ENCODE results near the gene RAB11FIP3. TPM values are rescaled to one million over a fixed set of nuclear protein-coding genes. Genes with fewer than 3 reads are reported as not detected.
"Not testable (repeated sequence)": the region's sequence is repeated elsewhere in the genome, so short reads cannot be mapped to it uniquely, and the experiment has no call there.

The RAB11FIP3 gene
- total and polyA plus RNA-seq, 8 donors = 22.0 to 67.4 (median 33.2) TPM

DNA sequence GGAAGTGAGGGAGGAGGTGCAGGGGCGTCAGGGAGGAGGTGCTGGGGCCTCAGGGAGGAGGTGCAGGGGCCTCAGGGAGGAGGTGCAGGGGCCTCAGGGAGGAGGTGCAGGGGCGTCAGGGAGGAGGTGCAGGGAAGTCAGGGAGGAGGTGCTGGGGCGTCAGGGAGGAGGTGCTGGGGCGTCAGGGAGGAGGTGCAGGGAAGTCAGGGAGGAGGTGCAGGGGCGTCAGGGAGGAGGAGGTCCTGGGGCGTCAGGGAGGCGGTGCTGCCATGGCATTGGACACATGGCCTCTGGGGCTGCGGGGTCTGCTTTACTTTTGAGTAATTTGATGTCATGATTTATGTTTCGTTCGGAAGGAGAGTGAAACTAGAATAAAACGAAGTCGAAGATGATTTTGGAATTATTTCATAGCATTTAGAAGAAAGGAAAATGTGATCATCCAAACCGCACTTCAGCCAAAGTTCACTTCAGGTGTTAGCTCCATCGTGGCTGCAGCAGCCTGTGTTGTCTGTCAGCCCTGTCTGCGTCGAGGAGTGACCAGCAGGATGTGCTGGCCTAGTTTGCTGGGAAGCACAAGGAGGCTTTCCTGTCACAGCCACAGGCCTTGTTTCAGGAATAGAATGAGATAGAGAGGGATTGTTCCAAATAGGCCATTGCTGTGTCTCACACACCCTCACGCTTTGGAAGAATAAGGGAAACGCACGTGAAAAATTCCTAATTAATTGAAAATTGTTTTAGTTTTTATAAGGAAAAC is 42.8 kb downstream of the RAB11FIP3 start:
- no peaks in the 10 kb centered on the region for H3K27me3 ChIP-seq
- H3K36me3 ChIP-seq = peaks cover 0 to 4% (median 0%) of the 10 kb centered on the region in 3 donors
- no peak overlapping the region for H3K27ac ChIP-seq
- intact Hi-C loops (cut with DNase I) = no loop called here
- WGBS, 2 donors = 81 to 87% methylated on average over 19 of the region's 19 CpGs
- ATAC-seq (no peak), DNase-seq (no peak), FAIRE-seq (no peak)
- no peaks in the 10 kb centered on the region for H3K9me3 ChIP-seq
- no peaks in the 10 kb centered on the region for H3K4me1 ChIP-seq
- no peak overlapping the region for H3K4me3 ChIP-seq
- TF ChIP-seq, protein P1, sequence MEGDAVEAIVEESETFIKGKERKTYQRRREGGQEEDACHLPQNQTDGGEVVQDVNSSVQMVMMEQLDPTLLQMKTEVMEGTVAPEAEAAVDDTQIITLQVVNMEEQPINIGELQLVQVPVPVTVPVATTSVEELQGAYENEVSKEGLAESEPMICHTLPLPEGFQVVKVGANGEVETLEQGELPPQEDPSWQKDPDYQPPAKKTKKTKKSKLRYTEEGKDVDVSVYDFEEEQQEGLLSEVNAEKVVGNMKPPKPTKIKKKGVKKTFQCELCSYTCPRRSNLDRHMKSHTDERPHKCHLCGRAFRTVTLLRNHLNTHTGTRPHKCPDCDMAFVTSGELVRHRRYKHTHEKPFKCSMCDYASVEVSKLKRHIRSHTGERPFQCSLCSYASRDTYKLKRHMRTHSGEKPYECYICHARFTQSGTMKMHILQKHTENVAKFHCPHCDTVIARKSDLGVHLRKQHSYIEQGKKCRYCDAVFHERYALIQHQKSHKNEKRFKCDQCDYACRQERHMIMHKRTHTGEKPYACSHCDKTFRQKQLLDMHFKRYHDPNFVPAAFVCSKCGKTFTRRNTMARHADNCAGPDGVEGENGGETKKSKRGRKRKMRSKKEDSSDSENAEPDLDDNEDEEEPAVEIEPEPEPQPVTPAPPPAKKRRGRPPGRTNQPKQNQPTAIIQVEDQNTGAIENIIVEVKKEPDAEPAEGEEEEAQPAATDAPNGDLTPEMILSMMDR (IDR thresholded peaks at IDR 0.05) = no peak

DNA sequence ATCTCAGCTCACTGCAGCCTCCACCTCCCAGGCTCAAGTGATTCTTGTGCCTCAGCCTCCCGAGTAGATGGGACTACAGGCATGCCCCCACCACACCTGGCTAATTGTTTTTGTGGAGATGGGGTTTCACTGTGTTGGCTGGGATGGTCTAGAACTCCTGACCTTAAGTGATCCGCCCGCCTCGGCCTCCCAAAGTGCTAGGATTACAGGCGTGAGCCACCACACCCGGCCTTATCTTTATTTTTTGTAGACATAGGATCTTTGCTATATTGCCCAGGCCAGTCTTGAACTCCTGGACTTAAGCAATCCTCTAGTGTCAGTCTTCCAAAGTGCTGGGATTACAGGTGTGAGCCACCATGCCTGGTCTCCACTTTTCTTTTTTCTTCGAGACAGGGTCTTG is 44.0 kb downstream of the RAB11FIP3 start:
- intact Hi-C loops (cut with DNase I) = not testable (repeated sequence)

DNA sequence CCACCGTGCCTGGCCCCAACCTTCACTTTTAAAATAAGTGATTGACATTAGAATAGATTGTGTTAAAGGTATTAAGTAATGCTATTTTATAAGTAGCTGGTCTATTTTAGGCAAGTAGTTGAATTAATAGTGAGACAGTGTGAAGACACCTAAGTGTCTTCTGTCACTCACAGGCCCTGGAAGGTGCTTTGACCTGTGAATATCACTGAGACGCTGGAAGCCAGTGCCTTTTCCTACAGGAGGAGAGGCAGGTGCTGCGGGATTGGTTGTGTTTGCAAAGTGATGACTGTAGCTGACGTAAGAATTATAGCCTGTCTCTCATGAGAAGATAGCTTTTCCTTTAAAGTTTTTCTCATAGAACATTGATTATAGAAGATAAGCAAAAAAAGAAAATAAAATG is 45.0 kb downstream of the RAB11FIP3 start:
- ATAC-seq = no peak
- no peak for DNase-seq
- H3K9me3 ChIP-seq = no peaks in the 10 kb centered on the region
- no peak for FAIRE-seq
- 77% methylated on average over 4 of the region's 4 CpGs for WGBS, 2 donors
- no peaks in the 10 kb centered on the region for H3K4me1 ChIP-seq
- TF ChIP-seq, protein P1 (IDR thresholded peaks at IDR 0.05) = no peak
- intact Hi-C loops (cut with DNase I) = no loop called here
- no peaks in the 10 kb centered on the region for H3K27me3 ChIP-seq
- H3K4me3 ChIP-seq = no peak overlapping the region
- H3K27ac ChIP-seq = no peak overlapping the region
- peaks cover 0 to 4% (median 0%) of the 10 kb centered on the region in 3 donors for H3K36me3 ChIP-seq

More for the DNA sequence above, 44.0 kb downstream of the RAB11FIP3 start:
- H3K4me1 ChIP-seq, FAIRE-seq, H3K27me3 ChIP-seq, DNase-seq, H3K27ac ChIP-seq, H3K4me3 ChIP-seq, ATAC-seq, H3K36me3 ChIP-seq, H3K9me3 ChIP-seq: not testable (repeated sequence)
- WGBS, 2 donors = 92 to 93% methylated on average over 7 of the region's 7 CpGs

DNA sequence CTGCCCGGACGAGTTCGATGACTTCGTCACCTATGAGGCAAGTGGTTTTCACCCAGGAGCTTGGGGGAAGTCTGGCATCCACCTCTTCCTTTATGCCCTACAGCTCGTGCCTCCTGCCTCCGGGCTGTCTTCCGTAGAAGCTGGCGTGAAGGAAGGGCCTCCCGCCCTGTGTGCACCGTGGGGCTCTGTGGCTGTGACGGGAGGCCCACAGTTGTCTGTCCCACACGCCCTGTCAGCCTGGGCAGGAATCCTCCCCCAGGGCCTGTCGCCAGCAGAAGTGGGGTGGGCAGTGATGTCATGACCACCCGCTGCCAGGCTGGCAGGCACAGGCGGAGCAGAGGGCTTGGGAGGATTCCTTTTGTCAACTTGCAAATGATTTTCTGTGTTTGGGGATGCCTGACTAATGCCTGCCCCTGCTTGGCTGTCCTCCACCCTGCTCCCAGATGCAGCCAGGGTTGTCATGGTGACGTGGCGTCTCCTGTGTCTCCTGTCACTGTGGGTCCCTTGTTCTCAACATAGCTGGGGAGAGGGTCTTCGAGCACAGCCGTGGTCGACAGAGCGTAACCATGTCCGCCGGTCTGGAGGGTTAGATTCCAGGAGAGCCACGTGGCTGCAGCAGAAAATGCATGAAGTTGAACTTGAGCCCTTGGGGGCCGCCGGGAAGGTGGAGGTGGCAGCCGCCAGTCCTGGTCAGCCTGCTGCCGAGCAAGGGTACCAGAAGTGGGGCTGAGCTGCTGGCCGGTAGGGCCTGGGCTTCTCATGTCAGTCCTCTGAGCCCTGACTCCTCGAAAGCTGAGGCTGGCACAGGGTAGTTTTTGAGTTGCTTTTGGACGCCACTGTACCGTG is 46.1 kb downstream of the RAB11FIP3 start:
- intact Hi-C loops (cut with DNase I) = no loop called here
- peaks cover 0 to 4% (median 0%) of the 10 kb centered on the region in 3 donors for H3K36me3 ChIP-seq

DNA sequence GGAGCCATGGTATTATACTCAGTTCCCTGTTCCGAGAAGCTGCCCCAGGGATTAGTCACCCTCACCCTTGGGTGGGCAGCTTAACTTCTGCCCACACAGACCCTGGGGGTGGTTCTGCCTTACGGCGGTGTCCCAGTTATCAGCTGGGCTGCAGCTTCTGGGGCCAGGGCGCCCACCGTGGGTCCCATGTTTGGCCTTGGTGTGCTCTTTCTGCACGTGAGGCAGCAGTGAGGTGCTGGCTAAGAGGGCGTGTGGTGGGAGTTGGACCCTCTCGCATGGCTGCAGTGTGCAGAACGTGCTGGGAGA is 46.7 kb downstream of the RAB11FIP3 start:
- 89 to 91% methylated on average over 9 of the region's 9 CpGs for WGBS, 2 donors
- TF ChIP-seq, protein P1 (IDR thresholded peaks at IDR 0.05) = no peak
- Histone ChIP-seq H3K4me1 (no peaks in the 10 kb centered on the region), H3K27me3 (no peaks in the 10 kb centered on the region), H3K27ac (no peak overlapping the region), H3K36me3 (peaks cover 0 to 4% (median 0%) of the 10 kb centered on the region in 3 donors), H3K4me3 (no peak overlapping the region), H3K9me3 (no peaks in the 10 kb centered on the region)
- ATAC-seq (no peak), DNase-seq (no peak), FAIRE-seq (no peak)
- intact Hi-C loops (cut with DNase I) = no loop called here

More for the DNA sequence above, 46.1 kb downstream of the RAB11FIP3 start:
- WGBS, 2 donors = 90 to 91% methylated on average over 32 of the region's 32 CpGs
- no peaks in the 10 kb centered on the region for H3K9me3 ChIP-seq
- TF ChIP-seq, protein P1 (IDR thresholded peaks at IDR 0.05) = no peak
- no peak for ATAC-seq
- no peak overlapping the region for H3K4me3 ChIP-seq
- no peak for DNase-seq
- FAIRE-seq = no peak
- H3K27ac ChIP-seq = no peak overlapping the region
- no peaks in the 10 kb centered on the region for H3K27me3 ChIP-seq
- no peaks in the 10 kb centered on the region for H3K4me1 ChIP-seq

Data from pancreas (tissue), 10 donors.